DMS79 treated with DMSO at 0.1 percent for 48 hours (cell line): ENCODE data around the gene KLRB1.
"Not testable (repeated sequence)": the region's sequence is repeated elsewhere in the genome, so short reads cannot be mapped to it uniquely, and the experiment has no call there.

Experiments
- DNase-seq: peaks from one replicate; lab custom pipeline; 2025; lab: John Stamatoyannopoulos, UW

KLRB1 gene

DNA sequence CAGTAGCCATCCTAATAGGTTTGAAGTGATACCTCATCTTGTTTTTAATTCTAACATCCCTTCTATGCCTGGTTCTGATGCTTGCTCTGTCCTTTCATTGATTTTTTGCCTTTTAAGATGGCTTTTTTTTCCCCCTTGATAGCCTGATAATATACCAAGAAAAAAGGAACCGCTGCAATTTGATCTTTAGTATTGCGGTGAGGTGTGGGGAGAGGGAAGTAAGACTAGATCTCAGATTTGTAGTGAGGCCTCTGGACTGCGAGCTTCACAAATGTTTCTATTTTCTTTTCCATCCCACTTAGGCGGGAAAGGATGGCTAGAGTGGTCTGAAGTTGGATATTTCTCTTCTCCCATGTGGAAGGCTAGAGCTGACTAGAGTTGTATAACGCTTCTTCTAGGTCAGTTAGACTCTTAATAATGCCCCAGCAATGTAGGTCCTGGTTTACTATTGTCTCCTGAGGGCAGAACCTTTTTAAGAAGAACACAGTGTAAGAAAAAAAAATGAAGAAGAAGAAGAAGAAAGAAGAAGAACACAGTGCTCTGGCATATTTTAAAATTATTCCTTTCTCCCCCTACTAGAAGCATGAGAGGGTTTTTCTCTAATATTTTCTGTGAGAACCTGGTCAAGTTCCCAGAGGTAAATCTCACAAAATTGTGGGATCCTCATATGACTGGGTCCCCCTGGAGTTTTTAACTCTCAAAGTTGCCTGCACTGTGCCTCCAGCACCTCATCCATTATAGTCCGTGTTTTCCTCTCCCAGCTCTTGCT, 11.9 kb upstream of the KLRB1 start:
- no peak for DNase-seq

- not testable (repeated sequence) for DNase-seq
Measured at GRCh38 chr12:9618906-9619305, 11.2 kb upstream of the KLRB1 start.

- DNase-seq = no peak
Measured at GRCh38 chr12:9617124-9617523, 9.4 kb upstream of the KLRB1 start.

GRCh38 chr12:9615420-9616136, 7.9 kb upstream of the KLRB1 start:
- no peak for DNase-seq

DNA sequence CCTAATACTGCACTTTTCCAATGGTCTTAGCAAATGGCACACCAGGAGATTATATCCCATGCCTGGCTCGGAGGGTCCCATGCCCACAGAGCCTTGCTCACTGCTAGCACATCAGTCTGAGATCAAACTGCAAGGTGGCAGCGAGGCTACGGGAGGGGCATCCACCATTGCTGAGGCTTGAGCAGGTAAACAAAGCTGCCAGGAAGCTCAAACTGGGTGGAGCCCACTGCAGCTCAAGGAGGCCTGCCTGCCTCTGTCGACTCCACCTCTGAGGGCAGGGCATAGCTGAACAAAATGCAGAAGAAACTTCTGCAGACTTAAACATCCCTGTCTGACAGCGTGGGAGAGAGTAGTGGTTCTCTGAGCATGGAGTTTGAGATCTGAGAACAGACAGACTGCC, 2.9 kb upstream of the KLRB1 start:
- DNase-seq = not testable (repeated sequence)

DNA sequence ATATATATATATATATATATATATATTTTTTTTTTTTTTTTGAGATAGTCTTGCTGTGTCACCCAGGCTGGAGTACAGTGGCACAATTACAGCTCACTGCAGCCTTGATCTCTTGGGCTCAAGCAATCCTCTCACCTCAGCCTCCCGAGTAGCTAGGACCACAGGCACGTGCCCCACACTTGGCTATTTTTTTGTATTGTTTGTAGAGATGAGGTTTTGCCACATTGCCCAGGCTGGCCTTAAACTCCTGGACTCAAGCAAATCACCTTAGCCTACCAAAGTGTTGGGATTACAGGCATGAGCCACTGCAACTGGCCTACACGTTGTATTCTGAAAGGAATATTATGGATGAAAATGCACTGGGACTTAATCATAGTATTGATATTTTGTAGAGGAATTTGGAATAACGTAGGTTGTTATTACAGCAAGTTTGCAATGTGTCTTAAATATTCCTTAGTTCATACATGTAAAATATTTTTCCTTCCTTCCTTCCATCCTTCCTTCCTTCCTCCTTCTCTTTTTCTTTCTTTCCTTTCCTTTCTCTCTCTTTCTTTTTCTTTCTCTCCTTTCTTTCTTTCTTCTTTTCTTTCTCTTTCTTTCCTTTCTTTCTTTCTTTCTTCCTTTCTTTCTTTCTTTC, 862 bp downstream of the KLRB1 start:
- no peak for DNase-seq

- no peak for DNase-seq
Measured at GRCh38 chr12:9606247-9606646, 1.5 kb downstream of the KLRB1 start.

DNA sequence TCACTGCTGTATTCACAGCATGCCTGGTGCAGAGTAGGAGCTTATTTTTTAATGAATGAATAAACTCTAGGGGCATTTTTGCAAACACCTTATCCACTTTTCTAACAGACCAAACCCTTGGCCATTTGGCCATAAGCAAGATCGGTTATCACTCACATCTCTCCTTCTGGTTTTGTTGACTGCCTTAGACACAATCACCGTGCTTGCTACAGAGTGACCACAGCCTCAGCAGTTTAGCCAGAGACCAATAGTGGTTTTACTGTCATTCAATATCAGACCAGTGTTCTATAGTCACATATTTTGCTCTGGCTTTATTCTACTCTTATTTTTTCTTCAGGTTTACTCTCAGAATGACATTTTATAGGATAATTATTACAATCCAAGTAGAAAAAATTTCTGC, 2.2 kb downstream of the KLRB1 start:
- DNase-seq = no peak

GRCh38 chr12:9604287-9604686, 3.4 kb downstream of the KLRB1 start:
- no peak for DNase-seq

GRCh38 chr12:9600426-9600825, 7.3 kb downstream of the KLRB1 start:
- DNase-seq = not testable (repeated sequence)

DNA sequence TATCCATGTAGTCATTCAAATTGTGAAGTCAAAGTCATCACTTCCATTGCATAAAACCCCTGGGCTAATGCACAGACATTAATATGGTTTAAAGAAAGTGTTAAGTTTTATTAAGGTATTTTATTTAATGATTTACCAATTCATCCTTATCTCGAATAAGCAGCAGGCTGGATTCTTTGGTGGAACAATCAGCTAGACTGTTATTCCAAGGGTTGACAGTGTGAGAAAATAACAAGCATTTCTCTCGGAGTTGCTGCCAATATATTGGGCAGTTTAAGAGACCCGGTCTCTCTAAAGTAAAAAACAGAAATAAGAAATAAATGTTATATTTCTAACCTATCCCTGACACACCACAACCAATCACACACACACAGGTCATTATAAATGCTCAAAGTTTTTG, 9.4 kb downstream of the KLRB1 start:
- DNase-seq = no peak

DNA sequence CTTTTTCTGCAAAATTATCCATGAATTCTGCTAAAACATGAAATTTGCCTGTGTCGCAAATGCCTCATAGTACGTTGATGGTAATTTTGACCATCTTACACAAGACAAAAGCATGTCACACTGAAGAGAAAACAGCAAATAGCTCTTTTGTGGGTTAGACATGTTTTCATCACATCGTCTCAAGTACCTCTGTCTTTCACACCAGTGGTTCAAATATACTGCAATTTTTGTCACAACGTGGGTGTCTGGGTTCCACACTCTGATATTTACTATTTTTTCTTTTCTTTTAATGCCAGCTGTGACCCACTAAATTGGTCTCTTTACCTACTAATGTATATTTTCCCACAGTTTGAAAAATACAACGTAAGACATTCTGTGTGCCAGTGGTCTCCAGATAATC, 10.4 kb downstream of the KLRB1 start:
- no peak for DNase-seq

DNA sequence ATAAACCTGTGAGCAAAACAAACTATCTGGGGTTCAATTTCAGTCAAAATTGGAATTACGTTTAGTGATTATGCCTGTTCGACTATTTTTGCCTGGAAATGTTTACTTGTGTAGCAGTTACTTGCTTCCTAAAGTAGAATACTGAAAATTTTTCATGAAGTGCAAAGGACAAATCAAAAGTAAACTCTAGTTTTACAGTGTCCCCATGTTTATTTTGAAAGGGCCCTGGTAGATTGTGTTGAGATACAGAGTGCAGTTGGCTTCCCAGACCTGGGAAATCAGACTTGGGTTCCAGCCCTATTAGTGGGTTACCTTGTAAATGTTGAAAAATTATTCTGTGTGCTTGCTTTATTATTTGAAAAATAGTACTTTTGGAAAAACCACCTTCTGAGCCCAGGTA, 17.3 kb downstream of the KLRB1 start:
- DNase-seq = no peak

DNA sequence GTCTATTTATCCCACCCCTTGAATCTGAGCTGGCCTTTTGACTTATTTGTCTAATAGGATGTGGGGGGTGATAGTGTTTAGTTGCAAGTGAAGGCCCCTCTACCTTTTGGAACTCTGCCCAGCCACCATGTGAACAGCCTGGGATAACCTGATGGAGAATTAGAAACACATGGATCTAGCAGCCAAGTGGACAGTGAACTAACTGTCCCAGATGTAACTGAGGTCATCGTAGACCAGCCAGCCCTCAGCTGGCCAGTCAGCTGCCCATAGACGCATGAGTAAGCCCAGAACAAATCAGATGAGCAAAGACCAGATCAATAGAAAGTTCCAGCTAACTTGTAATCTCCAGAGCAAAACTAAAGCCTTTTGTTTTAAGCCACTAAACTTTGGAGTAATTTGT, 19.0 kb downstream of the KLRB1 start:
- DNase-seq = no peak

- DNase-seq = no peak
Measured at GRCh38 chr12:9587987-9588600, 19.6 kb downstream of the KLRB1 start.

GRCh38 chr12:9577729-9578128, 30.0 kb downstream of the KLRB1 start:
- not testable (repeated sequence) for DNase-seq

DNA sequence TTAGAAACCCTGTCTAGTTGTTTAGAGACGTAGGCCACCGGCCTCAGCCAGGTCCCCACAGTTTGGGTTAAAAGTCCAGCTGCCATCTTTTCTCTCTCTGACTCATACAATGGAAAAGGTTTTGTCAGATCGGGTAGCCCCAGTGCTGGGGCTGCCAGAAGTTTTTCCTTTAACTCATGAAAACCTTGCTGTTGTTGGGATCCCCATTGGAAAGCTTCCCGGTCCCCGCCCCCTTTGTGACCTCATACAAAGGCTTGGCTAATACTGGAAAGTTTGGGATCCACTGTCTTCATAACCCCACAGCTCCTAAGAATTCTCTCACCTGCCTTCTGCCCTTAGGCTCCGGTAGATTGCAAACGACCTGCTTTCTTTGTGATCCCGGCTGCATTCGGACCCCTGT, 40.6 kb downstream of the KLRB1 start:
- not testable (repeated sequence) for DNase-seq

GRCh38 chr12:9566113-9566512, 41.6 kb downstream of the KLRB1 start:
- DNase-seq = not testable (repeated sequence)

DNA sequence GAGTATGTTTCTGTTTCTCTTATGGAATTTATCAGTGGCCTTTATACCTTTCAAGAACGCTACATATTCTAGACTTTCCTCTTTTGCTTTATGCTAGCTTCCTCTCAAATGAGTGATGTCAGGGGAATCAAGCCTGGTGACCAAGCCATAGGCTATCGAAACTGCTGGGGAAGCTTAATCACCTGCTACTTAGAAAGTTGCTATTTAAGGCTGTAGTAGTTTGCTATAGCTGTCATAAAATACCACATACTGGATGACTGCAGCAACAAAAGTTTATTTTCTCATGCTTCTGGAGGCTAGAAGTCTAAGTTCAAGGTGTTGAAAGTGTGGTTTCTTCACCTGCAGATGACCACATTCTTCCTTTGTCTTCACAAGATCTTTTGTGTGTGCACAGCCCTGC, 43.3 kb downstream of the KLRB1 start:
- DNase-seq = not testable (repeated sequence)

DNA sequence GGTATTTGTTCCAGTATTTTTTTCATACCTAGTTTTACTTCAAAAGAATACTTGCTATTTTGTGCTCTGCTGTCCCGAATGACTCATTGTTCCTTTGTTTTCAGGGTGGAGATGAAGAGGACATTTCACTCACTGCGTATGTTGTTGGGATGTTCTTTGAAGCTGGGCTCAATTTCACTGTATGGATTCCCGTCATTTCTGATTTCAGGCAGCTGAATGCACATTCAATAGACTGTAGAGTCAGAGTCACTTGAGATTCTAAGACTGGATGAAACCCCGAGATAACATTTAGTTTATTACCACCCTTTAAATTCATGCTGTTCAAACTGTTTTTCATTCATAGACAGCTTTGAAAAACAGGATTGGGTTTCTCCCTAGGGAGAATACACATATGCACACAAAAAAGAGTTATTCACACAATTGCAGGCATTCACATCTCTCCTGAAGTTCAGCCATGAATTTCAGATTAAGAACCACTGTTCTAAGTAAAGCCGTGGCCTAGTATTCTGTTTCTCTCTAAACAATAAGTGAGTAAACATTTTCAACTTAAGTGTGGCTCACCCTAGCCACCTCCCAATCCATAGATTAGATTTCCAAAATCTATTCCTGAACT, 44.8 kb downstream of the KLRB1 start:
- DNase-seq = not testable (repeated sequence)

DNA sequence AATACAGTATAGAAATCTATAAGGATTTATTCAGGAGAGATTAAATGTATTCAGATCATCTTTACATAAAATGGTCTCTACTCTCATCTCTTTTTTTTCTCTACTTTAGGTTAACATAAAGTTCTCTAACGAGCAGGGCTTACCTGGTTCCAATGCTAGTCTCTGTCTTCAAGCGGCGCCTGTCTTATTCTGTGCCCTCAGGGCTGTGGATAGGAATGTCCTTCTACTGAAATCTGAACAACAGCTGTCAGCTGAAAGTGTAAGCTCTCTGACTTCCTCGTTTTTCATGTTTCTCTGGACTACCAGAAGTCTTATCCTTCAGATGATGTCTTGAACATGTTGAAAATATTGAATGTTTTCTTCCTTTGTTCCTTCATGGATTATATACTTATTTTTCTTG, 62.2 kb downstream of the KLRB1 start:
- not testable (repeated sequence) for DNase-seq
